Natural killer cell (primary cell): ENCODE measurements around the gene PPM1L. TPM values are rescaled to one million over a fixed set of nuclear protein-coding genes. Genes with fewer than 3 reads are reported as not detected.

Experiments used
- ATAC-seq, 3 donors: fragments of 150-1000 bp in 2 of 3; fragments of 200-7000 bp in 1 of 3; cut with Tn5 transposase; 1 replicate in 1 of 3; 2 replicates in 2 of 3; pipeline ENCODE4 v1.10.0; 2021; ENCODE audit warnings: mild to moderate bottlenecking in 2 of 3, moderate library complexity in 2 of 3
- DNase-seq, 2 donors: peaks; one replicate each; pipeline versions ENCODE4 v3.0.0 to v3.0.0-alpha.2; 2013 to 2021; ENCODE audit warnings: mixed read lengths in 1 of 2
- H3K27ac ChIP-seq: one replicate; pipeline ENCODE4 v1.5.1; 2013; ENCODE audit warnings: mild to moderate bottlenecking, low read length
- H3K27me3 ChIP-seq: one replicate; pipeline ENCODE4 v1.6.1; 2013; ENCODE audit warnings: low read length; ENCODE audit not compliant: control insufficient read depth, insufficient read depth
- H3K36me3 ChIP-seq: one replicate; pipeline ENCODE4 v1.6.1; 2013; ENCODE audit warnings: low read length; ENCODE audit not compliant: control insufficient read depth, insufficient read depth
- H3K4me1 ChIP-seq: one replicate; pipeline ENCODE4 v1.6.1; 2013; ENCODE audit warnings: low read length; ENCODE audit not compliant: control insufficient read depth, insufficient read depth
- H3K4me3 ChIP-seq: one replicate; pipeline ENCODE4 v1.5.1; 2013; ENCODE audit warnings: low read length
- H3K9me3 ChIP-seq: one replicate; pipeline ENCODE4 v1.6.1; 2013; ENCODE audit warnings: low read length; ENCODE audit not compliant: control insufficient read depth, insufficient read depth
- H3K27ac Mint-ChIP-seq, 2 donors: one replicate each; pipeline ENCODE4 v1.8.0; 2022; ENCODE audit warnings: mild to moderate bottlenecking in 2 of 2, mixed read lengths in 2 of 2, moderate library complexity in 1 of 2
- H3K27me3 Mint-ChIP-seq, 2 donors: one replicate each; pipeline ENCODE4 v1.8.0; 2022; ENCODE audit warnings: low read depth in 2 of 2, mixed read lengths in 2 of 2
- H3K36me3 Mint-ChIP-seq: one replicate; pipeline ENCODE4 v1.8.0; 2022; ENCODE audit warnings: mixed read lengths
- H3K4me1 Mint-ChIP-seq, 2 donors: one replicate each; pipeline ENCODE4 v1.8.0; 2022; ENCODE audit warnings: mixed read lengths in 2 of 2
- H3K4me3 Mint-ChIP-seq: one replicate; pipeline ENCODE4 v1.8.0; 2022; ENCODE audit warnings: mild to moderate bottlenecking, moderate library complexity, mixed read lengths
- H3K9me3 Mint-ChIP-seq, 2 donors: one replicate each; pipeline ENCODE4 v1.8.0; 2022; ENCODE audit warnings: mixed read lengths in 2 of 2
- CTCF ChIP-seq: fragments of 200-600 bp; IDR thresholded peaks from one replicate; pipeline ENCODE4 v1.8.0; 2022; ENCODE audit warnings: antibody characterized with exemption
- WGBS: methylation state at CpG from one replicate; pipeline ENCODE4 v1.1.7; 2013; ENCODE audit warnings: missing lambda C conversion rate; ENCODE audit not compliant: insufficient coverage; 5-methylcytosine and 5-hydroxymethylcytosine counted together
- intact Hi-C: fragments of 100-400 bp; cut with micrococcal nuclease; formaldehyde crosslinking; loops from one replicate; pipeline ENCODE4 v1.14.2; 2022
- total RNA-seq, 4 donors: library from RNA; stranded (reverse); fragments of 120-200 nt in 1 of 4; gene quantifications; one replicate each; pipeline versions ENCODE4 v1.2.3 to v1.2.4, GENCODE V29; 2013 to 2022

Gene PPM1L
- total RNA-seq, 3 donors from 2014 or later (not counting 1 experiment from before 2014, with no cell fraction given), result 52.6 to 73.2 (median 52.9) TPM

- TF ChIP-seq CTCF, result no peak
- Histone ChIP-seq H3K27ac (no peak overlapping the region), H3K9me3 (no peaks in the 10 kb centered on the region), H3K36me3 (no peaks in the 10 kb centered on the region), H3K27me3 (no peaks in the 10 kb centered on the region), H3K4me3 (no peak overlapping the region), H3K4me1 (peaks cover 3% of the 10 kb centered on the region)
- DNase-seq (no peak), ATAC-seq (no peak)
- no peak overlapping the region for H3K4me3 Mint-ChIP-seq
- H3K9me3 Mint-ChIP-seq, result no peaks in the 10 kb centered on the region
- WGBS, result 88% methylated on average over 3 of the region's 3 CpGs
- H3K36me3 Mint-ChIP-seq, result no peaks in the 10 kb centered on the region
- intact Hi-C loops, result no loop called here
- no peak overlapping the region for H3K27ac Mint-ChIP-seq
- no peaks in the 10 kb centered on the region for H3K27me3 Mint-ChIP-seq
- peaks cover 22 to 30% of the 10 kb centered on the region in 2 donors for H3K4me1 Mint-ChIP-seq
These were observed 282.7 kb downstream of the PPM1L start for GRCh38 chr3:161038725-161039124.

GRCh38 chr3:161042023-161042501, 286.0 kb downstream of the PPM1L start:
- Mint-ChIP-seq H3K27me3 (no peaks in the 10 kb centered on the region), H3K4me3 (no peak overlapping the region), H3K4me1 (peaks cover 0 to 10% of the 10 kb centered on the region in 2 donors), H3K9me3 (peaks cover 0 to 2% of the 10 kb centered on the region in 2 donors), H3K36me3 (no peaks in the 10 kb centered on the region), H3K27ac (no peak overlapping the region)
- intact Hi-C loops, result no loop called here
- Histone ChIP-seq H3K4me3 (no peak overlapping the region), H3K4me1 (no peaks in the 10 kb centered on the region), H3K27ac (no peak overlapping the region), H3K36me3 (no peaks in the 10 kb centered on the region), H3K9me3 (no peaks in the 10 kb centered on the region), H3K27me3 (no peaks in the 10 kb centered on the region)
- DNase-seq (no peak), ATAC-seq (no peak)
- no peak for TF ChIP-seq CTCF
- WGBS, result 87% methylated on average over 2 of the region's 2 CpGs

GRCh38 chr3:161043336-161044035, 287.5 kb downstream of the PPM1L start:
- no peak overlapping the region for H3K4me3 Mint-ChIP-seq
- H3K4me1 ChIP-seq, result no peaks in the 10 kb centered on the region
- no peaks in the 10 kb centered on the region for H3K36me3 ChIP-seq
- peaks cover 2% of the 10 kb centered on the region in 2 donors for H3K9me3 Mint-ChIP-seq
- H3K4me3 ChIP-seq, result no peak overlapping the region
- no peaks in the 10 kb centered on the region for H3K9me3 ChIP-seq
- intact Hi-C loops, result no loop called here
- H3K27me3 ChIP-seq, result no peaks in the 10 kb centered on the region
- H3K4me1 Mint-ChIP-seq, result peaks cover 0 to 10% of the 10 kb centered on the region in 2 donors
- ATAC-seq (no peak), DNase-seq (no peak)
- no peak overlapping the region for H3K27ac Mint-ChIP-seq
- WGBS, result 86% methylated on average over 5 of the region's 5 CpGs
- no peaks in the 10 kb centered on the region for H3K36me3 Mint-ChIP-seq
- no peaks in the 10 kb centered on the region for H3K27me3 Mint-ChIP-seq
- no peak overlapping the region for H3K27ac ChIP-seq
- TF ChIP-seq CTCF, result no peak
